ENCODE measurements around the gene CSK.

The CSK gene

GRCh38 chr15:74828835-74829234, 47.0 kb downstream of the CSK start:
- H3K4me3 ChIP-seq (ENCODE audit: low read depth, low read length) = no peak overlapping the region
- DNase-seq (ENCODE audit: low read depth) = no peak
- no peak for TF ChIP-seq CTCF (IDR thresholded peaks at IDR 0.05; ENCODE audit: low read depth, low read length, missing control alignments)
- in situ Hi-C loops (cut with HindIII; ENCODE audit: low sequenced_read_pairs) = no loop called here

GRCh38 chr15:74829486-74829885, 47.6 kb downstream of the CSK start:
- no peak for TF ChIP-seq CTCF (IDR thresholded peaks at IDR 0.05; ENCODE audit: low read depth, low read length, missing control alignments)
- DNase-seq (ENCODE audit: low read depth) = no peak
- H3K4me3 ChIP-seq (ENCODE audit: low read depth, low read length) = no peak overlapping the region
- in situ Hi-C loops (cut with HindIII; ENCODE audit: low sequenced_read_pairs) = no loop called here

GRCh38 chr15:74829991-74830390, 48.1 kb downstream of the CSK start:
- no peak overlapping the region for H3K4me3 ChIP-seq (ENCODE audit: low read depth, low read length)
- in situ Hi-C loops (cut with HindIII; ENCODE audit: low sequenced_read_pairs) = no loop called here
- no peak for TF ChIP-seq CTCF (IDR thresholded peaks at IDR 0.05; ENCODE audit: low read depth, low read length, missing control alignments)
- no peak for DNase-seq (ENCODE audit: low read depth)

- no peak for DNase-seq (ENCODE audit: low read depth)
- TF ChIP-seq CTCF (IDR thresholded peaks at IDR 0.05; ENCODE audit: low read depth, low read length, missing control alignments) = no peak
- in situ Hi-C loops (cut with HindIII; ENCODE audit: low sequenced_read_pairs) = no loop called here
- no peak overlapping the region for H3K4me3 ChIP-seq (ENCODE audit: low read depth, low read length)
Measured at GRCh38 chr15:74830868-74831267, 49.0 kb downstream of the CSK start.

GRCh38 chr15:74831813-74832495, 50.1 kb downstream of the CSK start:
- TF ChIP-seq CTCF (IDR thresholded peaks at IDR 0.05; ENCODE audit: low read depth, low read length, missing control alignments) = no peak
- in situ Hi-C loops (cut with HindIII; ENCODE audit: low sequenced_read_pairs) = no loop called here
- H3K4me3 ChIP-seq (ENCODE audit: low read depth, low read length) = no peak overlapping the region
- DNase-seq (ENCODE audit: low read depth) = no peak

GRCh38 chr15:74832826-74833225, 50.9 kb downstream of the CSK start:
- no peak overlapping the region for H3K4me3 ChIP-seq (ENCODE audit: low read depth, low read length)
- in situ Hi-C loops (cut with HindIII; ENCODE audit: low sequenced_read_pairs) = no loop called here
- TF ChIP-seq CTCF (IDR thresholded peaks at IDR 0.05; ENCODE audit: low read depth, low read length, missing control alignments) = no peak
- DNase-seq (ENCODE audit: low read depth) = no peak

Measured in astrocyte of the cerebellum (primary cell).